NCI-H1417 treated with DMSO at 0.1 percent for 48 hours (cell line): Measurements from ENCODE around the gene C3orf22.

ENCODE experiments used
- DNase-seq: peaks from one replicate; lab custom pipeline; 2025; lab: John Stamatoyannopoulos, UW

Gene C3orf22

GRCh38 chr3:126556637-126557414 is 1.9 kb downstream of the C3orf22 start:
- DNase-seq = no peak

- DNase-seq = no peak
These were observed 2.7 kb downstream of the C3orf22 start for GRCh38 chr3:126555795-126556636.

GRCh38 chr3:126554560-126555525 is 3.9 kb downstream of the C3orf22 start:
- DNase-seq = no peak

- no peak for DNase-seq
These were observed 5.2 kb downstream of the C3orf22 start for GRCh38 chr3:126553284-126554084.

- DNase-seq = no peak
These were observed 5.9 kb downstream of the C3orf22 start for GRCh38 chr3:126552688-126553283.

GRCh38 chr3:126551839-126552687 is 6.7 kb downstream of the C3orf22 start:
- no peak for DNase-seq

GRCh38 chr3:126551121-126551838 is 7.5 kb downstream of the C3orf22 start:
- DNase-seq = no peak

- DNase-seq = no peak
These were observed 8.2 kb downstream of the C3orf22 start for GRCh38 chr3:126550488-126551051.

GRCh38 chr3:126549861-126550487 is 8.8 kb downstream of the C3orf22 start:
- DNase-seq = no peak

GRCh38 chr3:126548556-126549466 is 9.9 kb downstream of the C3orf22 start:
- no peak for DNase-seq

GRCh38 chr3:126547721-126548120 is 11.0 kb downstream of the C3orf22 start:
- DNase-seq = no peak

GRCh38 chr3:126546549-126547239 is 12.0 kb downstream of the C3orf22 start:
- no peak for DNase-seq

- no peak for DNase-seq
These were observed 12.7 kb downstream of the C3orf22 start for GRCh38 chr3:126546013-126546412.

- DNase-seq = no peak
These were observed 13.2 kb downstream of the C3orf22 start for GRCh38 chr3:126545544-126545943.

- no peak for DNase-seq
These were observed 14.0 kb downstream of the C3orf22 start for GRCh38 chr3:126544596-126545281.

GRCh38 chr3:126543457-126544061 is 15.2 kb downstream of the C3orf22 start:
- DNase-seq = no peak
